GM23338 (cell line): ENCODE results near the gene ATOH7. TPM values are rescaled to one million over a fixed set of nuclear protein-coding genes. Genes with fewer than 3 reads are reported as not detected.
"Not testable (repeated sequence)": the region's sequence is repeated elsewhere in the genome, so short reads cannot be mapped to it uniquely, and the experiment has no call there.

Experiments
- ATAC-seq: fragments of 200-7000 bp; cut with Tn5 transposase; 3 replicates; pipeline ENCODE4 v1.9.1; 2020
- DNase-seq: peaks from one replicate; pipeline ENCODE4 v3.0.0-alpha.2; 2015; ENCODE audit warnings: low spot score
- H2AFZ ChIP-seq: fragments of 200-600 bp; sonication (generic); 2 replicates; pipeline ENCODE4 v1.8.0; 2016; ENCODE audit warnings: antibody characterized with exemption, mild to moderate bottlenecking, moderate library complexity
- H3F3A ChIP-seq: fragments of 200-600 bp; sonication (generic); replicated peaks from 2 replicates; pipeline ENCODE4 v1.8.0; 2017; ENCODE audit warnings: antibody characterized with exemption, mixed run types, low read depth
- H3K27ac ChIP-seq: fragments of 200-600 bp; sonication (generic); 2 replicates; pipeline ENCODE4 v1.6.1; 2016; ENCODE audit warnings: low read depth
- H3K27me3 ChIP-seq: fragments of 200-600 bp; sonication (generic); 2 replicates; pipeline ENCODE4 v1.8.0; 2016; ENCODE audit warnings: mild to moderate bottlenecking, mixed run types, moderate library complexity; ENCODE audit not compliant: insufficient read depth
- H3K36me3 ChIP-seq: fragments of 200-600 bp; sonication (generic); 2 replicates; pipeline ENCODE4 v1.8.0; 2016; ENCODE audit warnings: mild to moderate bottlenecking; ENCODE audit not compliant: insufficient read depth
- H3K4me1 ChIP-seq: fragments of 200-600 bp; sonication (generic); 2 replicates; pipeline ENCODE4 v1.8.0; 2016; ENCODE audit warnings: mild to moderate bottlenecking, moderate library complexity; ENCODE audit not compliant: insufficient read depth
- H3K4me2 ChIP-seq: fragments of 200-600 bp; sonication (generic); 2 replicates; pipeline ENCODE4 v1.7.1; 2017; ENCODE audit warnings: mixed run types
- H3K4me3 ChIP-seq: fragments of 200-600 bp; sonication (generic); 2 replicates; pipeline ENCODE4 v1.6.1; 2016; ENCODE audit warnings: mixed run types
- H3K79me2 ChIP-seq: fragments of 200-600 bp; sonication (generic); replicated peaks from 2 replicates; pipeline ENCODE4 v1.8.0; 2017; ENCODE audit warnings: mild to moderate bottlenecking; ENCODE audit not compliant: insufficient read depth
- H3K9me2 ChIP-seq: fragments of 200-600 bp; sonication (generic); 2 replicates; pipeline ENCODE4 v1.8.0; 2017; ENCODE audit not compliant: insufficient read depth
- H4K20me1 ChIP-seq: fragments of 200-600 bp; sonication (generic); replicated peaks from 2 replicates; pipeline ENCODE4 v1.8.0; 2017; ENCODE audit warnings: mild to moderate bottlenecking; ENCODE audit not compliant: insufficient read depth
- H3K27ac Mint-ChIP-seq: 2 replicates; pipeline ENCODE4 v1.8.0; 2020; ENCODE audit warnings: inconsistent platforms, mild to moderate bottlenecking, moderate library complexity, mixed read lengths
- H3K27me3 Mint-ChIP-seq: 3 replicates; pipeline ENCODE4 v1.8.0; 2022; ENCODE audit warnings: low read depth, mild to moderate bottlenecking, moderate library complexity, mixed read lengths, inconsistent platforms; ENCODE audit not compliant: insufficient read depth, poor library complexity
- H3K36me3 Mint-ChIP-seq: 3 replicates; pipeline ENCODE4 v1.8.0; 2021; ENCODE audit warnings: low read depth, mild to moderate bottlenecking, inconsistent platforms, moderate library complexity, mixed read lengths
- H3K4me1 Mint-ChIP-seq: 3 replicates; pipeline ENCODE4 v1.8.0; 2020; ENCODE audit warnings: mild to moderate bottlenecking, inconsistent platforms, mixed read lengths
- H3K4me3 Mint-ChIP-seq: 3 replicates; pipeline ENCODE4 v1.8.0; 2021; ENCODE audit warnings: moderate library complexity, mild to moderate bottlenecking, inconsistent platforms, mixed read lengths
- H3K9me3 Mint-ChIP-seq: 3 replicates; pipeline ENCODE4 v1.8.0; 2020; ENCODE audit warnings: moderate library complexity, mild to moderate bottlenecking, inconsistent platforms, mixed read lengths
- CREB1 ChIP-seq: fragments of 250-450 bp; sonication (Bioruptor Pico); IDR thresholded peaks from 2 replicates; pipeline ENCODE4 v1.5.0; 2020; ENCODE audit warnings: low read depth, mild to moderate bottlenecking, moderate library complexity
- CTCF ChIP-seq, 2 experiments: fragments of 200-600 bp in 1 of 2; sonication (generic) in 1 of 2; conservative IDR thresholded peaks; 2 replicates each; pipeline versions ENCODE4 v1.5.1 to v1.6.1; 2016 to 2017; ENCODE audit warnings: antibody characterized with exemption in 2 of 2, low read depth in 2 of 2, mild to moderate bottlenecking in 2 of 2, moderate library complexity in 1 of 2
- EZH2 ChIP-seq: fragments of 200-600 bp; sonication (generic); IDR thresholded peaks from one replicate; pipeline ENCODE4 v1.8.0; 2017; ENCODE audit warnings: antibody characterized with exemption, mild to moderate bottlenecking, low read depth; ENCODE audit not compliant: unreplicated experiment
- JUNB ChIP-seq: IDR thresholded peaks from one replicate; pipeline ENCODE4 v1.6.1; 2016; ENCODE audit warnings: antibody characterized with exemption; ENCODE audit not compliant: unreplicated experiment
- REST ChIP-seq: IDR thresholded peaks from one replicate; pipeline ENCODE4 v1.6.1; 2018; ENCODE audit warnings: antibody characterized with exemption; ENCODE audit not compliant: unreplicated experiment
- STAT1 ChIP-seq: IDR thresholded peaks from one replicate; pipeline ENCODE4 v1.6.1; 2016; ENCODE audit warnings: antibody characterized with exemption; ENCODE audit not compliant: unreplicated experiment
- ZNF114 ChIP-seq: fragments of 250-450 bp; sonication (Bioruptor Pico); IDR thresholded peaks from 2 replicates; pipeline ENCODE4 v1.5.0; 2020; ENCODE audit warnings: mild to moderate bottlenecking, moderate library complexity
- ZNF331 ChIP-seq: fragments of 250-450 bp; sonication (Bioruptor Pico); IDR thresholded peaks from 2 replicates; pipeline ENCODE4 v1.5.0; 2020; ENCODE audit warnings: low read depth, mild to moderate bottlenecking, moderate library complexity
- polyA plus RNA-seq: library from polyadenylated mRNA; unstranded; fragments of >200 nt; fragmentation: Nextera tagmentation; extraction: Ambion mirVana; gene quantifications from 2 replicates; pipeline ENCODE4 v1.2.1, GENCODE V29; 2016
- total RNA-seq: library from RNA; depleted of rRNA; stranded (reverse); fragments of >200 nt; shearing (Covaris generic); gene quantifications from 2 replicates; pipeline ENCODE4 v1.2.3, GENCODE V29; 2014

Gene ATOH7
- total and polyA plus RNA-seq, 2 experiments from 2014 or later = 0.23 to 1.2 TPM

GRCh38 chr10:68195776-68196175 is 36.1 kb downstream of the ATOH7 start:
- not testable (repeated sequence) for H3K27ac ChIP-seq, H3K9me2 ChIP-seq, H3K4me1 Mint-ChIP-seq, H3K4me2 ChIP-seq, H3K4me3 Mint-ChIP-seq, H3K36me3 ChIP-seq, ATAC-seq, H3K4me1 ChIP-seq, H4K20me1 ChIP-seq, H3K27me3 ChIP-seq, H3K27ac Mint-ChIP-seq, H3K36me3 Mint-ChIP-seq, H3K27me3 Mint-ChIP-seq, H3F3A ChIP-seq, H3K79me2 ChIP-seq, DNase-seq, H2AFZ ChIP-seq, H3K4me3 ChIP-seq
- peaks cover 10% of the 10 kb centered on the region; the same call in 2 of the 3 replicates for H3K9me3 Mint-ChIP-seq

DNA sequence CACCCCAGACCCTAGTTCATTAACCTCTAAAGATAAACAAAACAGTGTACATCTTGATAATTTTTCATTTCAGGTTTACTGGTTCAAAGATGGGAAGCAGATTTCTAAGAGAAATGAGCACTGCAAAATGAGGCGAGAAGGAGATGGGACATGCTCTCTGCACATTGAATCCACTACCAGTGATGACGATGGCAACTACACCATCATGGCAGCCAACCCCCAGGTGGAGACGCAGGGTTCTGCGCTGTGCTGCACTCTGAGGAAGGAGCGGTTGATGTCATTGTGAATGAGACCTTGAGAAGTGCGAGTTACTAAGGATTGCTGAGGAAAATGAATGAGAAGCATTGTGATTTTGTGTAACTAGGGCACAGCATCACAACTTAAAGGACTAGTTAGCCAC is 37.6 kb downstream of the ATOH7 start:
- no peaks in the 10 kb centered on the region for H4K20me1 ChIP-seq
- Mint-ChIP-seq H3K4me1 (peaks cover 8% of the 10 kb centered on the region; the same call in 2 of the 3 replicates), H3K36me3 (no peaks in the 10 kb centered on the region), H3K4me3 (no peak overlapping the region), H3K9me3 (peaks cover 10% of the 10 kb centered on the region; the same call in 2 of the 3 replicates), H3K27ac (no peak overlapping the region), H3K27me3 (no peaks in the 10 kb centered on the region)
- TF ChIP-seq CREB1 (CRISPR knock-in tag) = no peak
- no peak for TF ChIP-seq ZNF114 (CRISPR knock-in tag)
- no peak for TF ChIP-seq JUNB
- no peak for TF ChIP-seq EZH2
- TF ChIP-seq CTCF (conservative IDR thresholded peaks at IDR 0.05; ENCODE audit: low read depth in 2 of 2) = peak in 1 of 2 experiments; percentile 1; a peak in 1 of 4 replicates
- TF ChIP-seq STAT1 = no peak
- no peak for TF ChIP-seq REST
- no peak for TF ChIP-seq ZNF331
- no peak overlapping the region for H3K27ac ChIP-seq
- DNase-seq (peak; percentile 30), ATAC-seq (peak; percentile 47)
- no peak overlapping the region for H3K4me3 ChIP-seq
- H3K79me2 ChIP-seq = no peaks in the 10 kb centered on the region
- H3F3A ChIP-seq = no peaks in the 10 kb centered on the region
- peak overlapping the region; percentile 68; the same call in 1 of the 2 replicates for H2AFZ ChIP-seq
- no peaks in the 10 kb centered on the region for H3K36me3 ChIP-seq
- no peaks in the 10 kb centered on the region for H3K4me1 ChIP-seq
- H3K27me3 ChIP-seq = no peaks in the 10 kb centered on the region
- no peaks in the 10 kb centered on the region for H3K9me2 ChIP-seq
- H3K4me2 ChIP-seq = no peak overlapping the region
